Testis (tissue), 2 donors: Measurements from ENCODE around the gene TJP1.

Experiments
- CTCF ChIP-seq, 3 experiments: fragments of 450-650 bp in 2 of 3; fragments of 200-600 bp in 1 of 3; sonication (generic) in 1 of 3; IDR thresholded peaks; one replicate each; pipeline ENCODE4 v1.5.1; 2016 to 2019; ENCODE audit warnings: antibody characterized with exemption in 3 of 3, mild to moderate bottlenecking in 2 of 3, moderate library complexity in 1 of 3
- POLR2A ChIP-seq: fragments of 450-650 bp; IDR thresholded peaks from one replicate; pipeline ENCODE4 v1.6.1; 2017; ENCODE audit warnings: antibody characterized with exemption, mild to moderate bottlenecking, moderate library complexity

GRCh38 chr15:29686445-29687203, 135.6 kb downstream of the TJP1 start:
- TF ChIP-seq POLR2A, result no peak
- TF ChIP-seq CTCF (IDR thresholded peaks at IDR 0.05), result no peak
